ENCODE data around the gene KAT5.
"Not testable (repeated sequence)": the region's sequence is repeated elsewhere in the genome, so short reads cannot be mapped to it uniquely, and the experiment has no call there.

The KAT5 gene

DNA sequence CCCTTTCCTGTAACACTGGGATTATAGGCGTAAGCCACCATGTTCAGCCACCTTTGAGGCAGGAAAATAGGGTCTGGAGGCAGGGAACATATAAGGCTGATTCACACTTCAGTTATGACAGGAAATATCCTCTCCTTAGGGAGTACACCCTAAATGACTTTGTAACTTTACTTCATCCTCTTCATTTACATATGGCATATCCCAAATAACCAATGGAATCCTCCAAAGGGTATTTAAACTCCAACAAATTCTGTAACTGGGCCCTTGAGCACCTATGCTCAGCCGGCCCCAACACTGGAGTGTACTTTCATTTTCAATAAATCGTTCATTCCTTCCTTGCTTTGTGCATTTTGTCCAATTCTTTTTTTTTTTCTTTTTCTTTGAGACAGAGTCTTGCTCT is 1.6 kb upstream of the KAT5 start:
- no peak for DNase-seq

DNA sequence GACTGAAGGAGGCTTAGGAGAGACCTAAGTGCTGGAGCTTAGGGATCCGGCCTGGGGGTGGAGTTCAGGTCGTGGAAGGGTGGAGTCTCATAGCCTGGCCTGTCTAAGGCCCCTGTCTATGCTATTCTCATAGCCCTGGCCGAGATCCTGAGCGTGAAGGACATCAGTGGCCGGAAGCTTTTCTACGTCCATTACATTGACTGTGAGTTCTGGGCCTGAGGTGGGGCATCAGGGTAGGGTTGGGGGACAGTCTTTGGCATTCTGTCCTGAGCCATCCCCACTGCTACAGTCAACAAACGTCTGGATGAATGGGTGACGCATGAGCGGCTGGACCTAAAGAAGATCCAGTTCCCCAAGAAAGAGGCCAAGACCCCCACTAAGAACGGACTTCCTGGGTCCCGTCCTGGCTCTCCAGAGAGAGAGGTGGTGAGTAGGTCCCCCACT is 603 bp downstream of the KAT5 start:
- no peak for DNase-seq

DNA sequence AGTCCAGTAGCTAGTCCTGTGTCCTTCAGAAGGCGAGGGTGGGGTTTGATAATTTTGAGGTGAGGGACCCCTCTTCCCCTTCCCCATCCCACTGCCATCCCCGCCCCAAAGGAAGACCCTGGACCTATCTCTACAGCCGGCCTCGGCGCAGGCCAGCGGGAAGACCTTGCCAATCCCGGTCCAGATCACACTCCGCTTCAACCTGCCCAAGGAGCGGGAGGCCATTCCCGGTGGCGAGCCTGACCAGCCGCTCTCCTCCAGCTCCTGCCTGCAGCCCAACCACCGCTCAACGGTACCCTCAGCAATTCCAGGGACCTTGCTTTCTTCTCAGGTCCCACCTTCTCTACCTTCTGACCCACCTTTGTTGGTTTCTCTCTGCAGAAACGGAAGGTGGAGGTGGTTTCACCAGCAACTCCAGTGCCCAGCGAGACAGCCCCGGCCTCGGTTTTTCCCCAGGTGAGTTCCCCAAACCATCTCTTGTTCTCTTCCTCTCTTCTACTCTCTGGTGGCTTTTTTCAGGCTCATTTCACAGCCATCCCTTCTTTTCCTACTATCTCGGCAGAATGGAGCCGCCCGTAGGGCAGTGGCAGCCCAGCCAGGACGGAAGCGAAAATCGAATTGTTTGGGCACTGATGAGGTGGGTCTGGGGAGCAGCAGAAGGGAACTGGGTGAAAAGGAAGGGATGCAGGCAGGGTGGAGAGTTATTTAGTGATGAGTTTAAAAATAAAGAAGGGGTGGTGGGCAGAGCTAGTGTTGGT is 1.3 kb downstream of the KAT5 start:
- peak; percentile 61 for DNase-seq

DNA sequence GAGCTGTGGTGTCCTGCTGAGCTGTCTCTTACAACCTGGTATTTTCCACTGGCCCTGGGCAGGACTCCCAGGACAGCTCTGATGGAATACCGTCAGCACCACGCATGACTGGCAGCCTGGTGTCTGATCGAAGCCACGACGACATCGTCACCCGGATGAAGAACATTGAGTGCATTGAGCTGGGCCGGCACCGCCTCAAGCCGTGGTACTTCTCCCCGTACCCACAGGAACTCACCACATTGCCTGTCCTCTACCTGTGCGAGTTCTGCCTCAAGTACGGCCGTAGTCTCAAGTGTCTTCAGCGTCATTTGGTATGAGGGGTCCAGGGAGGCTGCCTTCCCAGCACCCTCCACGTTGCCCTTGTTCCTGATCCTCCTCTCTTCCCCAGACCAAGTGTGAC is 2.4 kb downstream of the KAT5 start:
- no peak for DNase-seq

DNA sequence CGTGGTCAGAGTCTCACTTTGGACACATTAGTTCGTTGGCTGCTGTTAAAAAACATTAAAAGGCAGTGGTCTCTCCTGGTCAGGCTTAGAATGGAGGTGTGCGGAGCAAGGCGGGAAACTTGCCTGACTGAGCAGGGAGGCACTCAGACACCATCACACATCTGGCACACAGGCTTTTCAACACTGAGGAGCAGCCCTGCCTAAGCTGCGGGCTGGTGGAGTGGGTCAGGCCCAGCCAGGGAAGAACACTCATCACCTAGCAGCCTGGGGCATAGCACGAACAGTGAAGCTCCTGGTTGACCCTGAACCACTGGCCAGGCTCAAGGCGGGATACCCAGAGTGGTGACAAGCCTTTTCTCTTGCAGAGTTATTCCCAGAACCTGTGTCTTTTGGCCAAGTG is 4.2 kb downstream of the KAT5 start:
- no peak for DNase-seq

DNA sequence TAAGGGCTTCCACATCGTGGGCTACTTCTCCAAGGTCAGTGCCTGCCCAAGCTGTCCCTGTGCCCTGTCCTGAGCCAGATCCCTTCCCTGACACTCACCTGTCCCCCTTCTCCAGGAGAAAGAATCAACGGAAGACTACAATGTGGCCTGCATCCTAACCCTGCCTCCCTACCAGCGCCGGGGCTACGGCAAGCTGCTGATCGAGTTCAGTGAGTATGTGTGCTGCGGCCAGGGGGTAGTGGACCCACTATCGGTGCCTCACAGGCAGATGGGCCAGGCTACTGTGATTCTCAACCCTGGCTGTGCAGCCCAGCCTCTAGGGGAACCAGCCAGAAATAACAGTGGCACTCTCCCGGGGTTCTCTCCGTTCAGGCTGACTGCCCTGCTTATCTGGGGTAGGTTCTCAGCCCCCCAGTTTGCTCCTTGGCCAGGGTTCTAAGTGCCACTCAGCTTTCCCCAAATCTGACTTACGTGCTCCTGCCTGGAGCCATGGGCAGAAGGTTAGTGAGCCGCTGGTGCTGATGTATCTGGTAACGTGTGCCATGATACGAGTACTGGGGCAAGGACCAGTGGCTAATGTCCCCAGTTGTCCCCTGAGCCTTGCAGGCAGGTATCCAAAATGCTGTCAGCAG is 4.8 kb downstream of the KAT5 start:
- no peak for DNase-seq

DNA sequence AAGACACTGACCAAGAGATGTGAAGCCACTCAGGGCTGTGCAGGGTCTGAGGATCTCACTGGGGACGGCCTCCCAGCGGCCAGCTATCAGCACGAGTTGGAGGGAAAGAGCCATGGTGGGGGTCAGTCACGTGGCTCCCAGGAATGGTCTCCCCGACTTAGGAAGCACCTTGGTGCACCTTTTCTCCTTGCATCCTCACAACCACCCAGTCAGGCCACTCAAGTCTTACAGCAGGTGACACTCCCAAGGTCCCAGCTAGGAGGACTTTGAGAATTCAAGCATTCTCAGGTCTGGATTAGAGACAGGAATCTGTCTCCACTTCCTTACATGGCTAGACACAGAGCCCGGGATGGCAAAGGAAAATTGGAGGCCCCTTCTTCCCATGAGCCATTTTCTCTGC is 5.9 kb downstream of the KAT5 start:
- no peak for DNase-seq

DNA sequence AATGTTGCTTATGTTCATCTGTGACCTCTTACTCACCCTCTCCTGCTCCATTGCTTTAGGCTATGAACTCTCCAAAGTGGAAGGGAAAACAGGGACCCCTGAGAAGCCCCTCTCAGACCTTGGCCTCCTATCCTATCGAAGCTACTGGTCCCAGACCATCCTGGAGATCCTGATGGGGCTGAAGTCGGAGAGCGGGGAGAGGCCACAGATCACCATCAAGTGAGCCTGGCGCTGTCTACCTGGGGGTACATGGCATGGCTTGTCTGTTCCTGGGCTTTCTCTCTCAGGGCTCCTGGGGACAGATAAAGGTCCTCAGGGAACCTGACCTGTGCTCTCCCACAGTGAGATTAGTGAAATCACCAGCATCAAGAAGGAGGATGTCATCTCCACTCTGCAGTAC is 6.5 kb downstream of the KAT5 start:
- DNase-seq, result no peak

DNA sequence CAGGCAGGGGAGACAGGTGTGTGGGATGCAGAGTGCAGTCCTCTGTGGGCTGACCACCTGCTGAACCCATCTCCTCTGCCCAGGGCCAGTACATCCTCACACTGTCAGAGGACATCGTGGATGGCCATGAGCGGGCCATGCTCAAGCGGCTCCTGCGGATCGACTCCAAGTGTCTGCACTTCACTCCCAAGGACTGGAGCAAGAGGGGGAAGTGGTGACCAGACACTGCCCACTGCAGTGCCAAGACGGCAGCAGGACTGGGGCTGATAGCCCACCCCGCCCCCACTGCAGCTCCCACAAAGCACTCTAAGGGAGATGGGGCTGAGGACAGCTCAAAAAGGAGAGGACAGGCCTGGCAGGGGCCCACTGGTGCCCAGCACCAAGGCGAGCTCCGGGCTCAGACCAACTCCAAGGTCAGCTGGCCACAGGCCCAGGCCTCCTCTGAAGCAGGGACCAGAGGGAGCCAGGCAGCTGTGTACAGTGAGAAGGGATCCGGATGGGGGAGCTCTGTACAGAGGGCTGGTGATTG is 7.0 kb downstream of the KAT5 start:
- no peak for DNase-seq

DNA sequence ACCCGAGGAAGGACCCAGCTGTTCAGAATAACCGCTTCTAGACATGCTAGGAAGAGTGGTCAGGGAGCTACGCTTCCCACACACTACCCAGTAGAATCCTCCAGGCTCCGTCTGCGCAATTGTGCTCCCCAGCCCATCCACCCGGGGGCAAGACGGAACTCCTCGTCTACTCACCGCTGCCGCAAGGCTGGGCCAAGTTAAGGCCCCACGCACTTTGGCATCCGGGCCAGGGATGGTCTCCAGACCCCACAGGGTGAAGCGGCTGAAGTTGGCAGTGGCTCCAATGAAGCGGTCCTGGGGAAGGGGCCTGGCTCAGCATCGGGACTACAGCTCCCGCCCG is 7.8 kb downstream of the KAT5 start:
- DNase-seq, result peak; percentile 72

DNA sequence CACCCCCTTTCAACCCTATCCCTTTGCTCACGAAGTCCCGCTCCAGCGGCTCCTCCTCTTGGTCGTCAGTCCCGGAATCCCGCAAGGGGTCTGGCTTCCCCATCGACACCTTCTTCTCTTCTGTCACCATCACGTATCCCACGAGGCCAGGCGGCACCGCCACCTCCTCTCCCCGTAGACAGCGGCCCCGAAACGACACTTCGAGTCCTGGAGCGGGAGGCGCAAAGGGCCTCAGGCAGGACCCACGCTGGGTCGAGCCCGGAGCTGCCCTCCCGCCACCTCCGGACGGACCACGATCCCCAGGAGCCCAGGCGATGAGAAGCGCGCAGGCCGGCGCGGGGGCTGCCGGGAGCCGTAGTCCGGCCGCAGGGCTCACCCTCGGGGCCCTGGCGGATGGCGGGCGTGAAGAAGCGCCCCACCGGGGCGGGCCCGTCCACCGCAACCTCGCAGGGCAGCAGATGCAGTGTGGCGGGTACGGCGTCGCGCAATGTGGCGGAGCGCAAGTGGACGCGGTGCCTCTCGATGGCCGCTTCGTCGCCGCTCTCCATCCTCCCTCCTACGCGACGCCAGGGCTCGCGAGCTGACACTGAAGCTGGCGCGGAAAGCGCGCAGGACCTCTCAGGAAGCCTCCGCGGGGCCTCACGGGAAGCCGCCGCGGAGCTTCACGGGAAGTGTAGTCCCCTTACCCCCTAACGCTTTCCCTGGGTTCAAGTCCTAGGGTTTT is 8.3 kb downstream of the KAT5 start, which contains the start of gene RNASEH2C:
RNASEH2C (minus strand) TSS at position 588 of the 724 bp plus-strand sequence; CDS start at position 548, 40 bp downstream.
- peak; percentile 91 for DNase-seq

DNA sequence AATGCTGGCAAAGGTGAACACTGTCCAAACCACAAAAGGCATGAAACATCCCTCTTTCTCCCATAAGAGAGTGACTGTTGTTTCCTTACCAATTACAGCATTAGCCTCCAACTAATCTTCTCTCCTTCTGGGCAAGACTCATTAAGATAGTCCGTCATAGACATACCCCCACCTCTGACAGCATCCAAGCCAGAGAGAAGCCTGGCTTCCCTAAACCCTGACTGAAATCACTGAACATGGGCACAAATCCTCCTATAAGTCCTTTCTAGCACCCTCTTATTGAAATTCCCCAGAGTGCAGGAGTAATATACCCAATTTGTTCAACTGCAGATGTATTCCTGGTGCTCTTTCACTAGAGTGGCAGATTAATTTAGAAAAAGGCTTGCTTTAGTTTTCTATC is 10.2 kb downstream of the KAT5 start:
- DNase-seq, result no peak

DNA sequence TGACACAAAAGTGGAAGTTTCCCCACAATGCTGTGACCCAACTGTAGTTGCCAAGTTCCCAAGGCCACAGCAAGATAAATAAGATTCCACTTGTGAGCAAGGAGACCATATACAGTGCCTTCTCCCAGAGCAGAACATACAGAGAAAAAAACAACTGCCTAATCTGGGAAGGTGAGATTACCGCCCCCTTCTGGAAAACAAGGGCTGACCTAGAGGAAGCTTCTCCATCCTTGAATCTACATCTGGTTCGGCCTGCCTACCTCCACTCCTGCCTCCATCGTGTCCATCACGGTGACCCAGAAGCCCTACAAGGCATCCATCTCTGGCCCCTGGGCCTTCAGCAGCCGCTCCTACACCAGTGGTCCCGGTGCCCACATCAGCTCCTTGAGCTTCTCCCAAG is 14.6 kb downstream of the KAT5 start:
- DNase-seq, result no peak

DNA sequence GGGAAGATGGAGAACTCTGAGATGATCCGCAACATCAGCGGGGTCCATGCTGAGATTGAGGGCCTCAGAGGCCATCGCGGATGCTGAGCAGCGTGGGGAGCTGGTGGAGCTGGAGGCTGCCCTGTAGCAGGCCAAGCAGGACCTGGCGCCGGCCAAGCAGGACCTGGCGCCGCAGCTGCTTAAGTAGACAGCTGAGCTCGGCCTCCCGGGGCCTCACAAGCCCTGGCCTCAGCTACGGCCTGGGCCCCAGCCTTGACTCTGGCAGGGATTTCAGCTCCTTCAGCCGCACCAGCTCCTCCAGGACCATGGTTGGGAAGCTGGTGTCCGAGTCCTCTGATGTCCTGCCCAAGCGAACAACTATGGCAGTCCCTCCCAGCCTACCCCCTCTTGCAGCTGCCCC is 15.8 kb downstream of the KAT5 start:
- DNase-seq, result no peak

DNA sequence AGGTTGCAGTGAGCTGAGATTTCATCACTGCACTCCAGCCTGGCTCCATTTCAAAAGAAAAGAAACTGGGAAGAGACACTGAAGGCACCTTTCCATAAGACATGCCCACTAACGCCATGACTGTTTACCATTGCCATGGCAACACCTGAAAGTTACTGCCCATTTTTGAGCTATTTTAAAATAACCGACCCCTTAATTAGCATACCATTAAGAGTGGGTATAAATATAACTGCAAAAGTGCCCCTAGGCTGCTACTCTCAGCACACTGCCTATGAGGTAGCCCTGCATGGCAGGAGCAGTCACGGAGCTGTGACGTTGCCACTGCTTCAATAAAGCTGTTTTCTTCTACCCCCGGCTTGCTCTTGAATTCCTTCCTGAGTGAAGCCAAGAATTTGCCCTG is 18.4 kb downstream of the KAT5 start:
- no peak for DNase-seq

DNA sequence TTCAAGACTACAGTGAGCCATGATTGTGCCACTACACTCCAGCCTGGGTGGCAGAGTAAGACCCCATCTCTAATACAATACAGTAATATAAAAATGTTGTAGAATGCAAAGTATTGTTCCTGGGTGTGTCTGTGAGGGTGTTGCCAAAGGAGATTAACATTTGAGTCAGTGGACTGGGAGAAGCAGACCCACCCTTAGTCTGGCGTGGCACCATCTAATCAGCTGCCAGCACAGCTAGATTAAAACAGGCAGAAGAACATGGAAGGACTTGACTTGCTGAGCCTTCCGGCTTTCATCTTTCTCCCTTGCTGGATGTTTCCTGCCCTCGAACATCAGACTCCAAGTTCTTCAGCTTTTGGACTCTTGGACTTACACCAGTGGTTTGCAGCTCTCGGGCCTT is 23.1 kb downstream of the KAT5 start:
- DNase-seq, result not testable (repeated sequence)

DNA sequence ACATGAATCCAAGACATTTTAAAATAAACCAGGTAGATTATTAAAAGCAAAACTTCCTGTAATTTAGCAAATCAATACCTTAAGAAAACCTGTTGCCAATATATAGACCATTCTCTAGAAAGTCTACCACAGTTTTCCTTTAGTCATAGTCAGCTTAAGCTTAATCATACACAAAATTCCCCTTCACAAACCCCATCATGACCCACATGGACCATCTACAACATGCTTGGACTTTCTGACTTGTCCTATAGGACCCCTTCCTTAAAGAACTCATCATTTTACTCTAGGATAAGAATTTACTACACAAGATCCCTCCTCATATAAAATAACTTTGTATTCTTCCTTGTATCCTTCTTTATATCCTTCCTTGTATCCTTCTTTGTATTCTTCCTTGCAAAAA is 24.8 kb downstream of the KAT5 start:
- no peak for DNase-seq

DNA sequence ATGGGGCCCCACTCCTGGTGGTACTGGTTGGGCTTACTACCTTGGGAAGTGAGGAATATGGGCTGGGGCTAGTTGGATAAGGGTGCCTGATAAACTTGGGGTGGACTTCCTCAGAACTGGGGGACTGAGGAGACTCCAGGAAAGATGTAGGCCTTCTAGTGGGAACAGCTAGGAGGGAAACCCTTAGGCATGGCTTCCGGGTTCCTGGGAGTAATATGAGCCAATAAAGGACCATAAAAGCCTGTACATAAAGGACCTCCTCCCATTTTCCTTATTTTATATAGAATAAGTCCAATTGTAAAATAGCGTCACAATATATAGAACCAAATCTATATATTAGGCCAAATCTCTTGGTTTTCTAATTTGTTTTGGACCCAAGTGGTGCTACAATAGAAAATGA is 27.0 kb downstream of the KAT5 start:
- no peak for DNase-seq

DNA sequence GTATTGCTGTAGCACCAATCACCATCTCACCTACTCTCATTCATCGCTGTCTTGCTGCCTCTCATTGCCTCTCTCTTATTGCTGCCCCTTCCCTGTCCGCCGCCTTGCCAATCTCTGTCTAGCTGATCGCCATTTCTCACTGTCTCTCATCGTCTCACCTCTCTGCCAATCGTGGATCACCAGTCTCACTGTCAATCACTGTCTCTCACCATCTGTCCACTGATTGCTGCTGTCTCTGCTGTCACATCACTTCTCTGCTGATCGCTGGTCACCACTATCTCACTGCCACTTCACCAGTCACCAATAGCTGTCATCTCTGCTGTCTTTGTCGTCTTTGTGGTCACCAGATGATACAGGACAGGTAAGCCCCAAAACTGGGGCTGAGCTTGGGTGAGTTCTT is 29.1 kb downstream of the KAT5 start:
- no peak for DNase-seq

DNA sequence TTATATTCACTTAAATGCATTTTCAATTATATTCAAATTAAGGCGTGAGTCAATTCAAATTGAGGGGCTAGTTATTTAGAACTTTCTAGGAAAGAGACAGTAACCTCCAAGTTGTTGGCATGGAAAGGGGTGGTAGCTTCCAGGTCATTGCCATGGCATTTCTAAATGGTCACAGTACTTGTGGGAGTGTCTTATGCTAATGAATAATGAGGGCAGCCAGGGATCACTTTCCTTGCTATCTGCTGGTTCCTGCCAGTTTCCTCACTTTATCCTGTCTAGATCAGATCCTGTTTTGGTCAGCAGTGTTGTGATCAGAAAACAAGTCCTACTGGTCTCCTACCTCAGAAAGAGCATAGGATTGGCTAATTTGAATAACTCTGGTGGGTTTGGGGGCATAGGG is 30.3 kb downstream of the KAT5 start:
- no peak for DNase-seq

DNA sequence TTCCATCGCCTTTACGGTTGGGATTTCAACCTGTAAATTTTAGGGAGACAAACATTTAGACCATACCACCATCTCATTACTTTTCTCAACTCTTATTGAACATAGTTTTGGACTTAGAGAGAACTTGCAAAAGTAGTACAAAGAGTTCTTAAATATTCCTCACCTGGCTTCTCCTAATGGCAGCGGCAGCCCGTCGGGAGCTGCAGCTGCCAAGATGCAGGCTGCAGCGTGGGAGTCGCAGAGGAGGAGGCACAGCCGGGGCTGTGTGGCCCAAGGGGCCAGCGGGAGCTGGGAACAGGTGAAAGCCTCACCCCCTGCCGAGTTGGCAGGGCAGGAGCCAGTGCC is 31.6 kb downstream of the KAT5 start:
- DNase-seq, result no peak

DNA sequence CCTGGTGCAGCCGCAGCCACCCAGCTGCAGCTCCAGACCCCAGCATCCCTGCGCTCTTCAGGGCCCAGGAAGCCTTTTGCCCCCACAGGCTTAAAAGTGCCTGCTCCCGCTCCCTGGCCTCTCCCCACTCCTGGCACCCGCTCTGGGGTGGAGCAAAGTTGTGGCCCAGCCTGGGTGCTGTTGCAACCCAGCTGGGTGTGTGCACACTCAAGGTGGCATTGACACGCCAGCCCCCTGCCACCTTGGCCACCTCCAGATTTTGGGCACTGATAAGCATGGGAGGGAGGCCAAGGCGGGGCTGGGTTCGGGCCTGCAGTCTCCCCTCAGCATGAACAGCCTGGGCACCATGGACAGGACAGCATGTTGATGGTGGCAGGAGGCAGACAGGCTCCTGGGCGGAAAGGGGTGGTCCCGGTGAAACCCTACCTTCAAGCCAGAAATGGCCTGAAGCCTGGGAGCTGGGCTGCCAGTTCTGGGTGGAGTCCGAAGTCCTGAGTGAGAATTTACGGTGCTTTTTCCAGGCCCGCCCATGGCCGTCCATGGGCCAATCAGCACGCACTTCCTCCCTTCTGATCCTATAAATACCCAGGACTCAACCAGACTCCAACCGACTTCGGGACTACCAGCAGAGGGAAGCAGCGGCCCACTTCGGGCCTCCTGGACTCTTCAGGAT is 32.1 kb downstream of the KAT5 start:
- DNase-seq, result no peak

DNA sequence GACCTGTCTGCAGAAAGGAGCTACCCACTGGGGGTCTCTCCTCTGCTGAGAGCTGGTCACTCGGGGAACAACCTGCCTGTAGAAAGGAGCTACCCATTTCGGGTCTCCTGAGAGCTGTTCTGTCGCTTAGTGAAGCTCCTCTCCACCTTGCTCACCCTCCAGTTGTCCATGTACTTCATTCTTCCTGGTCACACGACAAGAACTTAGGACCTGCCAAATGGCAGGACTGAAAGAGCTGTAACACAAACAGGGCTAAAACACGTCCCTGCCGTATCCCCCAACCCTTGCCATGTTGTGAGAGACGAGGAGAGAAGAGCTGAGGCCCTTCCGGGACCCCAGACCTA is 32.6 kb downstream of the KAT5 start:
- no peak for DNase-seq

DNA sequence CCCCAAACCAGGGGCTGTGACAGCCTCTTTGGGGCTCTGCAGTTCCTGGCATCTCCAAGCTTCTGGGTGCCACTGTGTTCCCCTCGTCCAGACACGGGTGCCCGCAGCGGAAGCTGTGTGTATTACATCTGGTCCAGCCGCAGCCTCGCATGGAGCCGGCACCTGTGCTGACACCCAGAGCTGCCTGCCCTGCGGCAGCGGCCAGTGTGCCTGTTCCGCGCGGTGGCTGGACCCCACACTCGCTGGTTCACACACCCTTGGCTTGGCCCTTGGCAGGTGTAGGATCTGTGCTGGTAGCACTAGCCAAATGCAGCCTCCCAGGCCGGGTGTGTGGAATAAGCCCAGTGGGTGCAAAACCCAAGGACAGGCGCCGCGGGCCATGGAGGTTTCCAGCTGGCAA is 33.0 kb downstream of the KAT5 start:
- no peak for DNase-seq
